Spleen (tissue), 11 donors: Measurements from ENCODE around the gene MICAL2. TPM values are rescaled to one million over a fixed set of nuclear protein-coding genes. Genes with fewer than 3 reads are reported as not detected.

Experiments
- DNase-seq: peaks from one replicate; pipeline ENCODE4 v3.0.0-alpha.2; 2020
- H3K27ac ChIP-seq, 8 donors: fragments of 200-600 bp; sonication (generic) in 7 of 8; 1 replicate in 4 of 8; 2 replicates in 4 of 8; pipeline versions ENCODE4 v1.5.0 to v1.8.0; 2016 to 2021; ENCODE audit warnings: inconsistent platforms in 4 of 8, mild to moderate bottlenecking in 4 of 8, moderate library complexity in 1 of 8
- H3K27me3 ChIP-seq, 7 donors: fragments of 200-600 bp; sonication (generic) in 6 of 7; replicated peaks in 1 of 7; 1 replicate in 4 of 7; 2 replicates in 3 of 7; pipeline versions ENCODE4 v1.5.0 to v1.8.0; 2016 to 2021; ENCODE audit warnings: inconsistent platforms in 3 of 7, mild to moderate bottlenecking in 1 of 7
- H3K36me3 ChIP-seq, 6 donors: fragments of 200-600 bp; sonication (generic) in 5 of 6; 1 replicate in 4 of 6; 2 replicates in 2 of 6; pipeline versions ENCODE4 v1.5.0 to v1.8.0; 2016 to 2021; ENCODE audit warnings: inconsistent platforms in 2 of 6
- H3K4me1 ChIP-seq, 6 donors: fragments of 200-600 bp; sonication (generic) in 5 of 6; 1 replicate in 3 of 6; 2 replicates in 3 of 6; pipeline versions ENCODE4 v1.5.0 to v1.8.0; 2016 to 2021; ENCODE audit warnings: inconsistent platforms in 3 of 6
- H3K4me3 ChIP-seq, 8 donors: fragments of 200-600 bp; sonication (generic) in 7 of 8; 1 replicate in 4 of 8; 2 replicates in 4 of 8; pipeline versions ENCODE4 v1.5.0 to v1.8.0; 2016 to 2021; ENCODE audit warnings: inconsistent platforms in 4 of 8, mild to moderate bottlenecking in 4 of 8, moderate library complexity in 2 of 8
- H3K9me3 ChIP-seq, 8 donors: fragments of 200-600 bp; sonication (generic) in 7 of 8; 1 replicate in 4 of 8; 2 replicates in 4 of 8; pipeline versions ENCODE4 v1.5.0 to v1.8.0; 2016 to 2021; ENCODE audit warnings: inconsistent platforms in 4 of 8
- POLR2A ChIP-seq, 3 donors: fragments of 450-650 bp; IDR thresholded peaks; one replicate each; pipeline ENCODE4 v1.5.1; 2017; ENCODE audit warnings: antibody characterized with exemption in 3 of 3, mild to moderate bottlenecking in 1 of 3
- POLR2AphosphoS5 ChIP-seq, 3 donors: sonication (generic); formaldehyde crosslinking; IDR thresholded peaks; one replicate each; pipeline ENCODE4 v1.5.1; 2017; ENCODE audit warnings: antibody characterized with exemption in 3 of 3
- WGBS, 5 donors: extraction: QIAGEN DNeasy Blood & Tissue Kit in 3 of 5; methylation state at CpG; one replicate each; pipeline versions ENCODE4 v1.1.5 to v1.1.7; 2013 to 2018; 5-methylcytosine and 5-hydroxymethylcytosine counted together
- intact Hi-C: fragments of 100-400 bp; cut with DNase I; formaldehyde crosslinking; loops from one replicate; pipeline ENCODE4 v1.15.0; 2023; ENCODE audit warnings: low total_unique reads
- polyA plus RNA-seq, 3 donors: library from polyadenylated mRNA; stranded (reverse); fragments of 200-250 nt; gene quantifications; one replicate each; pipeline ENCODE4 v1.2.1, GENCODE V29; 2013
- total RNA-seq, 7 donors: library from RNA; depleted of rRNA in 3 of 7; stranded (reverse); fragments of >200 nt in 3 of 7; fragmentation: NEBNext Ultra II Directional in 4 of 7; extraction: Animal tissue kit (Norgen Biotek cat#: 25700) in 4 of 7; gene quantifications; one replicate each; pipeline versions ENCODE4 v1.1.0 to v1.2.1, GENCODE V29; 2016 to 2021
- TF ChIP-seq, protein P1 (sequence below), 11 experiments: fragments of 200-600 bp in 7 of 11; fragments of 450-650 bp in 4 of 11; sonication (generic) in 4 of 11; IDR thresholded peaks in 8 of 11; conservative IDR thresholded peaks in 3 of 11; 1 replicate in 7 of 11; 2 replicates in 4 of 11; pipeline versions ENCODE4 v1.4.0 to v1.8.0; 2016 to 2021; ENCODE audit warnings: antibody characterized with exemption in 11 of 11, inconsistent platforms in 4 of 11, mild to moderate bottlenecking in 1 of 11
- donor health status: healthy with polysubstance abuse.
- donor health status: DM: no; HTN: no; CAD: no; lungs with moderate emphysema.
- donor health status: DM: no; HTN: no; CAD: no.
- donor health status: Bipolar disorder and iron deficiency.
- donor health status: healthy.
- donor health status: DM: no; HTN: no; CAD: no.
- donor health status: DM: yes; HTN: yes; CAD: no.

Gene MICAL2
- total and polyA plus RNA-seq, 10 donors: 1.9 to 50.8 (median 32.3) TPM

DNA sequence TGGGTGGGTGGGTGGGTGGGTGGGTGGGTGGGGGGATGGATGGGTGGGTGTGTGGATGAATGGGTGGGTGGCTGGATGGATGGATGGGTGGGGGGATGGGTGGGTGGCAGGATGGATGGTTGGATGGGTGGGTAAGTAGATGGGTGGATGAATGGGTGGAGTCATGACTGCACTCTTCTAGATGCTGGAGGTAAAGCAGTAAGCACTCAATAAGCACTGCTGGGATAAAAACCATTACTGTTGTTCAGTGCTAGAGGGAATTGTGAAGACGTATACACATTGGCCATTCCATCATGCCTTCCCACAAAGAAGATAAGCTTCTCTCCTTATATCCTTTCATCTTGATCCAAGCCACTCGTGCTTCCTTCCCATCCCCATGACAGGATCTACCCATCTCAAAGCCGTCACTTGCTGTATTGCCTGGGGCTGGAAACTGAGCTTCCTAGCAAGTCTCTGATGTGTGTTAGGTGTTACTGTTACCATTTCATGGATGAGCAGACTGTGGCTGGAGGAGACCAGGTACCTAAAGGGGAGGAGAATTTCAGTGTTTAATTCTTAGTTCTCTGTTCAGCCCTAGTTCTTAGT is 74.8 kb downstream of the MICAL2 start:
- H3K9me3 ChIP-seq: no peaks in the 10 kb centered on the region
- no peak for DNase-seq
- no peak for TF ChIP-seq POLR2AphosphoS5 (IDR thresholded peaks at IDR 0.05)
- TF ChIP-seq, protein P1, sequence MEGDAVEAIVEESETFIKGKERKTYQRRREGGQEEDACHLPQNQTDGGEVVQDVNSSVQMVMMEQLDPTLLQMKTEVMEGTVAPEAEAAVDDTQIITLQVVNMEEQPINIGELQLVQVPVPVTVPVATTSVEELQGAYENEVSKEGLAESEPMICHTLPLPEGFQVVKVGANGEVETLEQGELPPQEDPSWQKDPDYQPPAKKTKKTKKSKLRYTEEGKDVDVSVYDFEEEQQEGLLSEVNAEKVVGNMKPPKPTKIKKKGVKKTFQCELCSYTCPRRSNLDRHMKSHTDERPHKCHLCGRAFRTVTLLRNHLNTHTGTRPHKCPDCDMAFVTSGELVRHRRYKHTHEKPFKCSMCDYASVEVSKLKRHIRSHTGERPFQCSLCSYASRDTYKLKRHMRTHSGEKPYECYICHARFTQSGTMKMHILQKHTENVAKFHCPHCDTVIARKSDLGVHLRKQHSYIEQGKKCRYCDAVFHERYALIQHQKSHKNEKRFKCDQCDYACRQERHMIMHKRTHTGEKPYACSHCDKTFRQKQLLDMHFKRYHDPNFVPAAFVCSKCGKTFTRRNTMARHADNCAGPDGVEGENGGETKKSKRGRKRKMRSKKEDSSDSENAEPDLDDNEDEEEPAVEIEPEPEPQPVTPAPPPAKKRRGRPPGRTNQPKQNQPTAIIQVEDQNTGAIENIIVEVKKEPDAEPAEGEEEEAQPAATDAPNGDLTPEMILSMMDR (IDR thresholded peaks at IDR 0.05 in 8 of 11, conservative IDR thresholded peaks at IDR 0.05 in 3 of 11): no peak
- no peak for TF ChIP-seq POLR2A (IDR thresholded peaks at IDR 0.05)
- no peak overlapping the region for H3K4me3 ChIP-seq
- H3K27ac ChIP-seq: peak overlapping the region in 1 of 8 donors; percentile 19
- no peaks in the 10 kb centered on the region for H3K36me3 ChIP-seq
- no peaks in the 10 kb centered on the region for H3K27me3 ChIP-seq
- intact Hi-C loops: no loop called here
- peaks cover 0 to 22% (median 9%) of the 10 kb centered on the region in 6 donors for H3K4me1 ChIP-seq
- WGBS, 5 donors: 90 to 97% (median 95%) methylated on average over 3 of the region's 3 CpGs

DNA sequence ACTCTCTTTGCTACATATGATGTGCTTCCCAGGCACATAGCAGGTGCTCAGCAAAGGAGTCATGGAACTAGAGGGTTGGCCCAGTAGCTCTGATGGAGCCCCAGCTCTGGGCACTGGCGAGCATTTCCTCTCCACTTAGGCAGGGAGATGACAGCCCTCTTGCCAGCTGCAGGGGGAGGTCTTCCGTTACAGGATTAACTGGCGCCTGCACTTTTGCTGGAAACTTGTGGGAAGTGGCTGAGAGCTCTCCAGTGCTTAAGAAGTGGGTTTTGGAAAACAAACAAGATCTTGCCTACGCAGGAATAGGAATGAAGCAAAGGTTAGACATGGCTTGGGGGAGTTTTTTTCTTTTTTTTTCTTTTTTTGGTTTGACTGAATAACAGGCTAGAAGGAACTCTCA is 75.5 kb downstream of the MICAL2 start:
- Histone ChIP-seq H3K27me3 (no peaks in the 10 kb centered on the region), H3K4me1 (peaks cover 0 to 22% (median 9%) of the 10 kb centered on the region in 6 donors), H3K4me3 (no peak overlapping the region), H3K9me3 (no peaks in the 10 kb centered on the region), H3K27ac (peak overlapping the region in 1 of 8 donors; percentile 19), H3K36me3 (no peaks in the 10 kb centered on the region)
- DNase-seq: no peak
- intact Hi-C loops: no loop called here
- TF ChIP-seq POLR2A (IDR thresholded peaks at IDR 0.05) (no peak), POLR2AphosphoS5 (IDR thresholded peaks at IDR 0.05) (peak in 1 of 3 donors; percentile 10)
- TF ChIP-seq, protein P1 (IDR thresholded peaks at IDR 0.05 in 8 of 11, conservative IDR thresholded peaks at IDR 0.05 in 3 of 11): no peak
- 40 to 65% (median 55%) methylated on average over 4 of the region's 4 CpGs for WGBS, 5 donors

DNA sequence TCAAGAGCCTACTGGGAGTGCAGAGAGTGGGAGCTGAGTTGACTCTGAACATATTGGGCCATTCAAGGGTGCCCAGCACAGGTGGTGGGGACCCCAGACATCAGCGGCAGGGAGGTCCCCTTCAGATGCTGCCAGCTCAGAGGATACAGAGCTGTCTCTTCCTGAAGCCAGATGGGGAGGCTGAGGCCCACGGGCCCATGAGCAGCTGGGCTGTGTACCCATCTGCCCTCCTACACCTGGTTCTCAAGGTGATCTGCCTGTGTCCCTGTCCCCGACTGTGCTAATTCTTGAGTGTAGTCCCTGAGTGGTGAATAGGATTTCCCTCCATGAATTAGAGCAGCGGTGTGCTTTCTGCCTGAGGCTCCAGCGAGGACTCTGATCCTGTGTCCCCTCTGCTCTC is 76.3 kb downstream of the MICAL2 start:
- peaks cover 0 to 22% (median 9%) of the 10 kb centered on the region in 6 donors for H3K4me1 ChIP-seq
- H3K36me3 ChIP-seq: no peaks in the 10 kb centered on the region
- H3K27ac ChIP-seq: peak overlapping the region in 1 of 8 donors; percentile 18
- intact Hi-C loops: no loop called here
- 90 to 95% (median 91%) methylated on average over 5 of the region's 5 CpGs for WGBS, 5 donors
- H3K9me3 ChIP-seq: no peaks in the 10 kb centered on the region
- no peak overlapping the region for H3K4me3 ChIP-seq
- H3K27me3 ChIP-seq: no peaks in the 10 kb centered on the region
- no peak for TF ChIP-seq POLR2AphosphoS5 (IDR thresholded peaks at IDR 0.05)
- no peak for TF ChIP-seq POLR2A (IDR thresholded peaks at IDR 0.05)
- TF ChIP-seq, protein P1 (IDR thresholded peaks at IDR 0.05 in 8 of 11, conservative IDR thresholded peaks at IDR 0.05 in 3 of 11): no peak
- no peak for DNase-seq

DNA sequence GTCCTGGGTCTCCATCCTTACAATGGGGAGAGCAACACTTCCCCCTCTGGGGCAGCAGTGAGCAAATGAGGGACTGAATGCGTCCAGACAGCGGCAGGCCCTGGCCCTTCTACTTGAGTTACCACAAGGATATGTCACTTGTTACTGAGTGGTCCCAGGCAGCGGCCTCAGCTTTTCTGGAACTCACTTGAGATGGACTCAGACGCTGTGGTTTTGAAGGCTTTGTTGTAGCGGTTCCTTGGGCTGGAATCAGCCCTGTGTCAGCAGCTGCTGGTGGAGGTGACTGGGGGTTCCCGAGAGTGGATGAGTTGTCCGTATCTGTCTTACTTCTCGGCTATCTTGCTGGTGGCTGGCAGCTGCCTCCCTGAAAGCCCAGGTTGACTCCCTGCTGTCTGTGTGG is 77.0 kb downstream of the MICAL2 start:
- Histone ChIP-seq H3K27me3 (no peaks in the 10 kb centered on the region), H3K4me3 (no peak overlapping the region), H3K27ac (no peak overlapping the region), H3K4me1 (peaks cover 0 to 22% (median 9%) of the 10 kb centered on the region in 6 donors), H3K36me3 (no peaks in the 10 kb centered on the region), H3K9me3 (no peaks in the 10 kb centered on the region)
- 68 to 96% (median 92%) methylated on average over 8 of the region's 8 CpGs for WGBS, 5 donors
- TF ChIP-seq POLR2A (IDR thresholded peaks at IDR 0.05) (no peak), POLR2AphosphoS5 (IDR thresholded peaks at IDR 0.05) (no peak)
- TF ChIP-seq, protein P1 (IDR thresholded peaks at IDR 0.05 in 8 of 11, conservative IDR thresholded peaks at IDR 0.05 in 3 of 11): no peak
- DNase-seq: no peak
- intact Hi-C loops: no loop called here
